Medulla oblongata (tissue), 1 donor: ENCODE data around the gene NCBP2L.
"Not testable (repeated sequence)": the region's sequence is repeated elsewhere in the genome, so short reads cannot be mapped to it uniquely, and the experiment has no call there.

Experiments
- DNase-seq: peaks from one replicate; pipeline ENCODE4 v3.0.0-alpha.2; 2015; ENCODE audit errors: extremely low spot score

NCBP2L gene

DNA sequence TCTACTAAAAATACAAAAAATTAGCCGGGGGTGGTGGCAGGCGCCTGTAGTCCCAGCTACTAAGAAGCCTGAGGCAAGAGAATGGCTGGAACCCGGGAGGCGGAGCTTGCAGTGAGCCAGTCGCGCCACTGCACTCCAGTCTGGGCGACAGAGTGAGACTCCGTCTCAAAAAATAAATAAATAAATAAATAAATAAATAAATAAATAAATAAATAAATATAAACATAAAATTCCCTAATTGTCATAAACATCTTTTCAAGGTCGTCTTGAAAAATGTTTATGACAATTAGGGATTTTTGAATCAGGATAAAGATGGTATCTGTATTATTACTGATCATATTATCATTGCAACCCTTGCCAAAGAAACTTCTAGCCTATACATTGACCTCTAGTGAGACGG lies 32.5 kb downstream of the NCBP2L start:
- not testable (repeated sequence) for DNase-seq

DNA sequence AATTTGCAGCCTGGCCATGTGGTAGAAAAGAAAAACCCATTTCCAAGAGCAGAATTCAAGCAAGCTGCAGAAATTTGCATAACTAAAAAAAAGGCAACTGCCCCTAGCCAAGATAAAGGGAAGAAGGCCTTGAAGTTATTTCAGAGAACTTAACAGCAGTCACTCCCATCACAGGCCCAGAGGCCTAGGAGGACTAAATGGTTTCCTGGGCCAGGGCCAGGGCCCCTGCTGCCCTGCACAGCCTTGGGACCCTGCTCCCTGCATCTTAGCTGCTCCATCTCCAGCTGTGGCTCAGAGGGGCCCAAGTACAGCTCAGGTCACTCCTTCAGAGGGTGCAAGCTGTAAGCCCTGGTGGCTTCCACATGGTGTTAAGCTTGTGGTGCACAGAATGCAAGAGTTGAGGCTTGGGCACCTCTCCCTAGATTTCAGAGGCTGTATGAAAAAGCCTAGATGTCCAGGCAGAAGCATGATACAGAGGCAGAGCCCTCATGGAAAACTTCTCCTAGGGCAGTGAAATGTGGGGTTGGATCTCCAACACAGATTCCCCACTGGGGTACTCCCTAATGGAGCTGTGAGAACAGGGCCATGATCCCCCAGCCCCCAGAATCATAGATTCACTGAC lies 41.5 kb downstream of the NCBP2L start:
- DNase-seq: no peak

DNA sequence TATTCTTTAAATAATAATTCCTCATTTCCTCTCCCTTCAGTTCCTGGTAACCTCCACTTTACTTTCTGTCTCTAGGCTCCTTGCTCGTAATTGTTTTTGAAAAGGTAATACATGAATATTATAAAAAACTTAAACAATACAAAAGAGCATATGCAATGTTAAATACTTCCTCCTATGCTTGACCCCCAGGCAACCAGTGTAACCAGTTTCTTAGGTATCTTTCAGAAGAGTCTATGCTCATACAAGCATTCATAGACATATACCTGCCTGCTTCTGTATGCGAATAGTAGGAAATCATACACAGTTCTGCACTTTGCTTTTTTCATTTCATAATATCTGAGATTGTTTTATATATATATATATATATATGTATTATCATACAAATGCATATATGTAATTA lies 45.5 kb downstream of the NCBP2L start:
- no peak for DNase-seq

DNA sequence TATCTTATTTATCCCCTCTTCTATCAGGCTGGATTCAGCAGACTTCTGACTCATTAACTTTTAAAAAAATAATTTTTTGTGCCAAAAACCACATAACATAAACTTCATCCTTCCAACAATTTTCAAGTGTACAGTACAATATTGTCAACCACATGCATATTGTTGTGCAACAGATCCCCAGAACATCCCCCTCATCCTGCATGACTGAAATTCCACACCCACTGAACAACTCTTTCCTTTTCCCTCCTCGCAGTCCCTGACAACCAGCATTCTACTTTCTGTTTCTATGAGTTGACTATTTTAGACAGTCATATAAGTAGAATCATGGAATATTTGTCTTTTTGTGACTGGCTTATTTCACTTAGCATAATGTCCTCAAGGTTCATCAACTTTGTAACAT lies 45.9 kb downstream of the NCBP2L start:
- no peak for DNase-seq

DNA sequence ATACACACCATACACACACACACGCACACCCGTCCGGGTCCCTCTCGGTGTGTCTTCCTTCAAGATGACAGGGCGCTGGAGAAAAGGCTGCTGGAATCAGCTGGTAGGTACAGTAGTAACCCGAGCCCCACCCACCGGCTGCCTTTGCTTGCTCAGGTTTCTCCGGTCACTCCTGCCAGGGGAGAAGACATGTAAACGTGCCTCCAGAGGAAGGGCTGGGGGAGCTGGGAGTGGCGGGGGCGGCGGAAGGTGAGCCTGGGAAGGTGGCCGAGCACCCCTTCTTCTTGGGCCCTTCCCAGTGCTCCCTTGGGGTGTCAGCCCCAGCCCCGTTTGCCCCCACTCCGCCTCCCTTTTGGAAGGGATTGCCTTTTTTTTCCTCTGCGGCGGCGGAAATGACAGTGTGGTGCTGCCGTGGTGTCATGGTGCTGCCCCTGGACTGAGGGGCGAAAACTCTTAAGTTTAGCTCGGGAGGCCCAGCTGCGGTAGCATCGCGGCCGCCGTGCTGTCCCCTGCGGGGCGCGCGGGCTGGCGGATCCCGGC lies 48.2 kb downstream of the NCBP2L start, which contains the start of gene MID2:
TSS of gene MID2 (plus strand) at position 169 of the 540 bp plus-strand sequence. CDS start 561 bp downstream, outside the sequence.
- DNase-seq: peak; percentile 5

DNA sequence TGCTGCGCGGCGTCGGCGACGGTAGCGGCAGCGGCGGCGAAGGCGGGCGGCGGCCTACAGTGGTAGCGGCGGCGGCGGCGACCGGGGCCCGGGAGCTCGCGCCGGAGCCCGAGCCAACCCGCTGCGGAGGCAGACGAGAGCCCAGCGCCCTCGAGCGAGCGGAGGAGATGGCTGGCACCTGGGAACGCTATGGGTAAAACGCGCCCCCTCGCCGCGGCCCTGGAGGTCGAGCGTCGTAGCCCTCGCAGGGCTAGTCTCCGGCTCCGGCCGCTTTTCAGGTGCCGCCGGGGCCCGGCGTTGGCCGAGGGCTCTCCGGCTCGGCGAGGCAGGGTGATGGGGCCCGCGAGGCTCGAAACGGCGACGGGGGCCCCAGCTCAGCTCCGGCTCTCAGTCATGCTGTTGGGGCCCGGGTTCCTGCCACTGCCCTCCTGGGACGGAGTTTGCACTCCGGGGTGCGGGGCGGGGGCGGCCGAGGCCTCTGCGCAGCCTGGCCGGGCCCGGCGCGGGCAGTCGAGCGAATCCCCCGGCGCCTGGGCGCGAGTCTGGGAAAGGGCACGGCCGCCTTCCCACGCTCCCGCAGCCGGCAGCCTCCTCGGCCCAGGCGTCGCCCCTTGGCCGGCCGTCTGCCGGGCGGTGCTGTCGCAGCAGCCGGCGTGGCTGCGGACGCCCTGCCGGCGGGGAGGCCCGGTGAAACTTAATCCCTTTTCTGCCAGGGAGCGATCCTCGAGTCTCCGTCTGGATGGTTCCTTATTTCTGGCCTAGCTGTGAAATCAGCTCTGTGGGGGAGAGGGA lies 48.9 kb downstream of the NCBP2L start:
- DNase-seq: peak; percentile 22

DNA sequence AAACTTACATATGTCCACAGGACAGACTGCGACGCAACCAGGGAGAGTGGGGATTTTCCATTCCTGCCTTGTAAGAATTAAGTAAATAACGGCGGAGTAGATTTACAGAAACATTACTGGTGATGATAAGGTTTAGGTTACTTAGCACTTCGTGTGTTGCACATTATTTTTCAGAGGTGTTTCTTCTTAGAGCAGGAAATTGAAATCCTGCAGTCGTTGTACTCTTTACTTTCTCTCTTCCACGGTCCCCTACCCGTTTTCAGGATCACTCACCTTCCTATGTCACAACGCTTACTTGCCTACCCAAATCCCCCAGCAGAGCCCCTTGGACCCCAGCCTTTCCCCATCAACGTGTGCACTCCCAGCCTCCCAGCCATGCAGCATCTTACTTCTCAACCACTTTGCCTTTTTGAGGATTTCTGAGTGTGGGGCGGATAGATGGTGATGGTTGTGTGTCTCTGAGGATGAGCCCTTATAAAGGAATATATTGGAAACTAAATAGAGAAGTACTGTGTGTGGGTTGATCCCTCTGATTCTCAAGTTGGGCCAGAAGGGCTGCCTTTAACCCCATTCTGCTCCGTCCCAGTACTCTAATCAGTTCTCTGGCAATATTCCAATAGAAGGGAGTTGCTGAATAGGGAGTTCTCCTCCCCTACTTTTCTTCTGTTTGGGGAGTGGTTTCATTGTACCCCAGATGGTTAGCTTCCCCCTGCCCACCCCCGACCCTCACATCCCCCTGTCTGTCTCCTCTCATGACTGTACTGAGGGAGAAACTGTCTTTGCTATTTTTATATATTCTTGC lies 49.7 kb downstream of the NCBP2L start:
- DNase-seq: peak; percentile 8

DNA sequence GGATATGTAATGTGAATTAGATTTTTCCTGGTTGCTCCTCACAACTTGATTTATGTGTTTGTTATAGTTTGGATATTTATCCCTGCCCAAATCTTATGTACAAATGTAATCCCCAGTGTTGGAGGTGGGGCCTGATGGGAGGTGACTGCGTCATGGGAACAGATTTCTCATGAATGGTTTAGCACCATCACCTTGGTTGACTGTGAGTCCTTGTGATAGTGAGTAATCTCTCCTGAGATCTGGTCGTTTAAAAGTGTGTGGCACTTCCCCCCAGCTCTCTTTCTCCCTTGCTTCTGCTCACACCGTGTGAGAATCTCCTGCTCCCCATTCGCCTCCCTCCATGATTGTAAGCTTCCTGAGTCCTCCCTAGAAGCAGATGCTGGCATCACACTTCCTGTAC lies 50.3 kb downstream of the NCBP2L start:
- DNase-seq: no peak

DNA sequence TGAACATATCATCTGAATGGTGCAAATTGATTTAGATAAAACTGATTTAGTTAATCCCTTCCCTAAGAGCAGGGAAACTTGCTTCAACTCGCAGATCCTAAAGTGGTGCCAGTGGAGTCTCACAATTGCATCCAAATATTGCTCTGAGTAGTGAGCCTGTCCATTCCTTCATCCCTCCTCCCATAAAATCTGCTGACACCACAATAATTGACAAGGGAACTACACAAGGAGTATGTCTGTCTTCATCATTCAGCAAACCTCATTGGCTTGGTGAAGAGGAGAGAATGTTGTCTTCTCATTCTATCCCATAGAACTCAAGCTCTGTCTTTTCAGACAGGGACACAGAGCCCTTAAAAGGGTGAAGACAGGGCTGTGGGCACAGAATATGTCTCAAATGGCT lies 52.3 kb downstream of the NCBP2L start:
- DNase-seq: no peak

DNA sequence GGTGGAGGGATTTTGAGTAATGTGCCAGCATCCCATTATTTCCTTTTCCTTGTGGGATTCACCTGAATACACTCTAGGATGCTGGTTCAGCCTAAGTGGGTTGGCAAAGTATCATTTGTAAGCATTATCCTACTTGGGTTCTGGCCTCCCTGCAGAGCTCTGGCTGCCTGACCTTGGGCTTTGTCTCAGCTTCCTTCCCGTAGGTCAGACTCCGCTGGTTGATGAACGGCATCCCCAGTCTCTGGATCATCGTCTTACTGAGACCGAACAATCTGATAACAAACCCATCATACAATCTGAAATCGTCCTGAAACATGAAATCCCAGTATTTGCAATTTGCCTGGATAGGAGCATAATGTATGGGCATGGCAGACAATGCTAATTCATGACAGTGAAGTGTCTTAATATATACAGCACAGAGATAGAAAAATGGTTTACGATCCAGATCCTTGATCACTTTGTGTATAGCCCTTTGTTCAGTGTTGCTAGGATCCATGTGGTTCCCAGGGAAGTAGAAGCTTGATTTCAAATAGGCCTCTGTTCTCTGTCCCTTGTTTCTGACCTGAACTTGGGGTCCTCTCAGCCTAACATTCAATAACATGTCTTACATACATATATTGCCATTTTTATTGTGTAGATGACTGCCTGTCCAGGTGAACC lies 53.7 kb downstream of the NCBP2L start:
- peak; percentile 6 for DNase-seq

DNA sequence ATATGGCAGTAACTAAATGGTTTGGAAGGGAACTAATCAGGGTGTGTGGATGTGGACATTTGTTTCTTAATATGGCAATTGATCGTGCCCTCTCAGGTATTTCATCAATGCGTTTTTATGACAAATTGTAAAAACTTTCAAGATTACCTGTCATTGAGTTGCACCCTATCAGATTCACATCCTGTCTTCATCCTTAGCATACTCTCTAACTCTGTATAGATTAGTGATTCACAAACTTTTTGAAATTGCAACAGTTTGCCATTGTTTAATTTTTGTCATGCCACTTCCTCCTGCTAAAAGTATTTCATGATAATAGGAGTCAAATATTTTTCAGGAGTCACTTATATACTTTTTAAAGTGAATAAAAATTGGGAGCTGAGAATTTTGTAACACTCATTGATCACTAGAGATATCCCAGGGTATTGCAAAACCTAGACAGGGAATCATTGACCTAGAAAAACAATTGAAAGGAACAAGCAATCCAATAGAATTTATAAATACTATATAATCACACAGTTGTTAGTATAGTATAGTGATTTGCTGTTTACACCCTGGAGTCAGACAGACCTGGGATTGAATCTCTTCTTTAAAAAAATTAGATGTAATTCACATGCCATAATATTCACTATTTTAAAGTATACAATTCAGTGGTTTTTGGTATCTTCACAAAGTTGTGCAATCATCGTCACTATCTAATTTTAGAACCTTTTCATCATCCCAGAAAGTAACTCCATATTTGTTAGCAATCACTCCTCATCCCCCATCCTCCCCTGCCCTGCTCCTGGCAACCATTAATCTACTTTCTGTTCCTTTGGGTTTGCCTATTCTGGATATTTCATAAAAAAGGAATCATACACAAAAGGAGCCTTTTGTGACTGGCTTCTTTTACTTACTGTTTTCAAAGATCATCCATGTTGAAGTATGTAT lies 57.0 kb downstream of the NCBP2L start:
- no peak for DNase-seq

DNA sequence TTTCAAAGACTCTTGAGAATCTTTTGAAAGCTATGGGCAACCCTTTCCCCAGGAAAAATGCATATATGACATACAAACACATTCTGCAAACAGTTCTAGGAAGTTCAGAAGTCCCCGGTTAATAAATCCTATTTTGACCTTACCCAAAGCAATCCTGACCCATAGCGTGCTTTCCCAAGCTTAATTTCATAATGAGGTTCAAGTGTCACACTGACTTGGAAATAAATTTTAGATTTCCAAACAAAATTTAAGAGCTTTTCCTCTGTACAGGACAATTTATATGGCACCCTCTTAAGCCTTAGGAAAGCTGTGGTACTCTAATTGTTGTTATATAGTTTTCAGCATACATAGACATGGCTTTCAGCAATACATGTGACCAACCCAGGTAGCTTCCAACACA lies 59.4 kb downstream of the NCBP2L start:
- DNase-seq: no peak

DNA sequence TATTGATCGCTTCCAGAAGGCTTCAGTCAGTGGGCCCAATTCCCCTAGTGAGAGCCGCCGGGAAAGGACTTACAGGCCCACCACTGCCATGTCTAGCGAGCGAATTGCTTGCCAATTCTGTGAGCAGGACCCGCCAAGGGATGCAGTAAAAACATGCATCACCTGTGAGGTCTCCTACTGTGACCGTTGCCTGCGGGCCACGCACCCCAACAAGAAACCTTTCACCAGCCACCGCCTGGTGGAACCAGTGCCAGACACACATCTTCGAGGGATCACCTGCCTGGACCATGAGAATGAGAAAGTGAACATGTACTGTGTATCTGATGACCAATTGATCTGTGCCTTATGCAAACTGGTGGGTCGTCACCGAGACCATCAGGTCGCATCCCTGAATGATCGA lies 63.4 kb downstream of the NCBP2L start:
- no peak for DNase-seq

DNA sequence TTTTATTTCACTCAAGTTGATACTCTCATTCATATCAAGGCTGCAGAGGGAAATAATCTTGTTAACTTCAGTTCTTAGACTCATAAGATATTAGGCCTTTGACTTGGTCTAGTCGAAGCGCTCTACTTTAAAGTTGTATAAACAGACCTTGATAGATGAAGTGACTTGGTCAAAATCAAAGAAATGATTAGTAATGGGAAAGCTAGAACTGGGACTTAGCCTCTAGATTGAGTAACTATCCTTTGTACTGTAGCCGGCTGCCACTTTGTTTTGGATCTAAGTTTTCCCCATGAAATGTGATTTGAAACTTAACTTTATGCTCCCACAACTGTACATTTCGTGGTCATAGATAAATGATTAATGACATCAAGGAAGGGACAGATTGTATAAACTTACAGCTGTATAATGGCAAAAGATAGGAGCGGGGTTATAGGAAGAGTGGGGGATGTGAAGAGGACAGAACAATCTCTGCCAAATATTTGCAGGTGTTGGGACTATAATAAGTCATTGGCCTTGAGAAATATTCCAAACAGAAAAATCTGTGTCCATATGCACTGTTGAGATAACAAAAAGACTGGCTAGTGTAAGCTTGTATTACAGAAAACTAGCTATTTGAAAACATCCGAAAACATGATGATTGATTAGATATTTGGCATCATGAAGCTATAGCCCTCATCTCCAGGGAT lies 65.3 kb downstream of the NCBP2L start:
- DNase-seq: no peak
